Suprapubic skin (tissue), 4 donors: ENCODE results near the gene RACK1.
"Not testable (repeated sequence)": the region's sequence is repeated elsewhere in the genome, so short reads cannot be mapped to it uniquely, and the experiment has no call there.

Experiments
- CTCF ChIP-seq, 2 donors: fragments of 200-600 bp in 1 of 2; fragments of 450-650 bp in 1 of 2; sonication (generic) in 1 of 2; IDR thresholded peaks; one replicate each; pipeline ENCODE4 v1.5.1; 2016 to 2019; ENCODE audit warnings: antibody characterized with exemption in 2 of 2, mild to moderate bottlenecking in 1 of 2, moderate library complexity in 1 of 2
- POLR2A ChIP-seq, 2 donors: fragments of 450-650 bp; IDR thresholded peaks; one replicate each; pipeline ENCODE4 v1.6.1; 2017; ENCODE audit warnings: antibody characterized with exemption in 2 of 2, mild to moderate bottlenecking in 2 of 2, moderate library complexity in 2 of 2
- POLR2AphosphoS5 ChIP-seq, 3 donors: sonication (generic); formaldehyde crosslinking; IDR thresholded peaks; one replicate each; pipeline ENCODE4 v1.6.1; 2017; ENCODE audit warnings: antibody characterized with exemption in 3 of 3

- TF ChIP-seq CTCF, POLR2A, POLR2AphosphoS5 (IDR thresholded peaks at IDR 0.05): not testable (repeated sequence)
Observed at GRCh38 chr5:181214249-181214648, 29.5 kb downstream of the RACK1 start.
